Endothelial cell (in vitro differentiated cells): Measurements from ENCODE around the gene LTB. TPM values are rescaled to one million over a fixed set of nuclear protein-coding genes. Genes with fewer than 3 reads are reported as not detected.

Source experiments
- DNase-seq: peaks from one replicate; pipeline ENCODE4 v3.0.0; 2021; ENCODE audit warnings: low spot score
- H3K27ac Mint-ChIP-seq: one replicate; pipeline ENCODE4 v1.8.0; 2021; ENCODE audit warnings: mixed read lengths, inconsistent platforms; ENCODE audit not compliant: unreplicated experiment
- H3K27me3 Mint-ChIP-seq: one replicate; pipeline ENCODE4 v1.8.0; 2021; ENCODE audit warnings: mild to moderate bottlenecking, moderate library complexity, mixed read lengths, inconsistent platforms; ENCODE audit not compliant: unreplicated experiment
- H3K36me3 Mint-ChIP-seq: one replicate; pipeline ENCODE4 v1.8.0; 2021; ENCODE audit warnings: mild to moderate bottlenecking, low read depth, mixed read lengths, inconsistent platforms; ENCODE audit not compliant: unreplicated experiment
- H3K4me1 Mint-ChIP-seq: one replicate; pipeline ENCODE4 v1.8.0; 2021; ENCODE audit warnings: mild to moderate bottlenecking, mixed read lengths, inconsistent platforms; ENCODE audit not compliant: unreplicated experiment
- H3K4me3 Mint-ChIP-seq: one replicate; pipeline ENCODE4 v1.8.0; 2021; ENCODE audit warnings: mild to moderate bottlenecking, mixed read lengths, inconsistent platforms; ENCODE audit not compliant: unreplicated experiment
- H3K9me3 Mint-ChIP-seq: one replicate; pipeline ENCODE4 v1.8.0; 2021; ENCODE audit warnings: mixed read lengths, inconsistent platforms; ENCODE audit not compliant: unreplicated experiment
- total RNA-seq: library from RNA; stranded (reverse); fragmentation: NEBNext Ultra II Directional; extraction: Animal tissue kit (Norgen Biotek cat#: 25700); gene quantifications from one replicate; pipeline ENCODE4 v1.2.1, GENCODE V29; 2021; ENCODE audit not compliant: unreplicated experiment
- TF ChIP-seq, protein P1 (sequence below): fragments of 200-600 bp; sonication (generic); IDR thresholded peaks from one replicate; pipeline ENCODE4 v1.5.0; 2021; ENCODE audit warnings: antibody characterized with exemption; ENCODE audit not compliant: unreplicated experiment

LTB gene
- total RNA-seq, 1 donor from 2014 or later, result not detected

- H3K27ac Mint-ChIP-seq, result no peak overlapping the region
- no peak overlapping the region for H3K4me3 Mint-ChIP-seq
- no peak for DNase-seq
- H3K9me3 Mint-ChIP-seq, result no peaks in the 10 kb centered on the region
- peaks cover 20% of the 10 kb centered on the region for H3K4me1 Mint-ChIP-seq
- H3K36me3 Mint-ChIP-seq, result no peaks in the 10 kb centered on the region
- H3K27me3 Mint-ChIP-seq, result peaks cover 11% of the 10 kb centered on the region
- TF ChIP-seq, protein P1, sequence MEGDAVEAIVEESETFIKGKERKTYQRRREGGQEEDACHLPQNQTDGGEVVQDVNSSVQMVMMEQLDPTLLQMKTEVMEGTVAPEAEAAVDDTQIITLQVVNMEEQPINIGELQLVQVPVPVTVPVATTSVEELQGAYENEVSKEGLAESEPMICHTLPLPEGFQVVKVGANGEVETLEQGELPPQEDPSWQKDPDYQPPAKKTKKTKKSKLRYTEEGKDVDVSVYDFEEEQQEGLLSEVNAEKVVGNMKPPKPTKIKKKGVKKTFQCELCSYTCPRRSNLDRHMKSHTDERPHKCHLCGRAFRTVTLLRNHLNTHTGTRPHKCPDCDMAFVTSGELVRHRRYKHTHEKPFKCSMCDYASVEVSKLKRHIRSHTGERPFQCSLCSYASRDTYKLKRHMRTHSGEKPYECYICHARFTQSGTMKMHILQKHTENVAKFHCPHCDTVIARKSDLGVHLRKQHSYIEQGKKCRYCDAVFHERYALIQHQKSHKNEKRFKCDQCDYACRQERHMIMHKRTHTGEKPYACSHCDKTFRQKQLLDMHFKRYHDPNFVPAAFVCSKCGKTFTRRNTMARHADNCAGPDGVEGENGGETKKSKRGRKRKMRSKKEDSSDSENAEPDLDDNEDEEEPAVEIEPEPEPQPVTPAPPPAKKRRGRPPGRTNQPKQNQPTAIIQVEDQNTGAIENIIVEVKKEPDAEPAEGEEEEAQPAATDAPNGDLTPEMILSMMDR, result no peak
These were observed 5.2 kb downstream of the LTB start for GRCh38 chr6:31576897-31577578.

DNA sequence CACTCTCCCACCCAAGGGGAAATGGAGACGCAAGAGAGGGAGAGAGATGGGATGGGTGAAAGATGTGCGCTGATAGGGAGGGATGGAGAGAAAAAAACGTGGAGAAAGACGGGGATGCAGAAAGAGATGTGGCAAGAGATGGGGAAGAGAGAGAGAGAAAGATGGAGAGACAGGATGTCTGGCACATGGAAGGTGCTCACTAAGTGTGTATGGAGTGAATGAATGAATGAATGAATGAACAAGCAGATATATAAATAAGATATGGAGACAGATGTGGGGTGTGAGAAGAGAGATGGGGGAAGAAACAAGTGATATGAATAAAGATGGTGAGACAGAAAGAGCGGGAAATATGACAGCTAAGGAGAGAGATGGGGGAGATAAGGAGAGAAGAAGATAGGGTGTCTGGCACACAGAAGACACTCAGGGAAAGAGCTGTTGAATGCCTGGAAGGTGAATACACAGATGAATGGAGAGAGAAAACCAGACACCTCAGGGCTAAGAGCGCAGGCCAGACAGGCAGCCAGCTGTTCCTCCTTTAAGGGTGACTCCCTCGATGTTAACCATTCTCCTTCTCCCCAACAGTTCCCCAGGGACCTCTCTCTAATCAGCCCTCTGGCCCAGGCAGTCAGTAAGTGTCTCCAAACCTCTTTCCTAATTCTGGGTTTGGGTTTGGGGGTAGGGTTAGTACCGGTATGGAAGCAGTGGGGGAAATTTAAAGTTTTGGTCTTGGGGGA, 6.1 kb downstream of the LTB start:
- TF ChIP-seq, protein P1, result no peak
- Mint-ChIP-seq H3K27ac (no peak overlapping the region), H3K4me1 (peaks cover 18% of the 10 kb centered on the region), H3K4me3 (no peak overlapping the region), H3K27me3 (peaks cover 11% of the 10 kb centered on the region), H3K36me3 (no peaks in the 10 kb centered on the region), H3K9me3 (no peaks in the 10 kb centered on the region)
- DNase-seq, result no peak

DNA sequence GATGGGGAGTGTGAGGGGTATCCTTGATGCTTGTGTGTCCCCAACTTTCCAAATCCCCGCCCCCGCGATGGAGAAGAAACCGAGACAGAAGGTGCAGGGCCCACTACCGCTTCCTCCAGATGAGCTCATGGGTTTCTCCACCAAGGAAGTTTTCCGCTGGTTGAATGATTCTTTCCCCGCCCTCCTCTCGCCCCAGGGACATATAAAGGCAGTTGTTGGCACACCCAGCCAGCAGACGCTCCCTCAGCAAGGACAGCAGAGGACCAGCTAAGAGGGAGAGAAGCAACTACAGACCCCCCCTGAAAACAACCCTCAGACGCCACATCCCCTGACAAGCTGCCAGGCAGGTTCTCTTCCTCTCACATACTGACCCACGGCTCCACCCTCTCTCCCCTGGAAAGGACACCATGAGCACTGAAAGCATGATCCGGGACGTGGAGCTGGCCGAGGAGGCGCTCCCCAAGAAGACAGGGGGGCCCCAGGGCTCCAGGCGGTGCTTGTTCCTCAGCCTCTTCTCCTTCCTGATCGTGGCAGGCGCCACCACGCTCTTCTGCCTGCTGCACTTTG, 6.8 kb downstream of the LTB start, which contains the start of gene TNF:
TNF (plus strand) TSS at position 231 of the 567 bp plus-strand sequence; CDS start at position 408, 177 bp downstream.
- DNase-seq, result no peak
- peaks cover 9% of the 10 kb centered on the region for H3K27me3 Mint-ChIP-seq
- TF ChIP-seq, protein P1, result no peak
- H3K4me1 Mint-ChIP-seq, result peaks cover 15% of the 10 kb centered on the region
- H3K4me3 Mint-ChIP-seq, result no peak within 1 kb of the TSS
- H3K9me3 Mint-ChIP-seq, result no peaks in the 10 kb centered on the region
- no peaks in the 10 kb centered on the region for H3K36me3 Mint-ChIP-seq
- no peak within 1 kb of the TSS for H3K27ac Mint-ChIP-seq

- no peaks in the 10 kb centered on the region for H3K9me3 Mint-ChIP-seq
- peaks cover 8% of the 10 kb centered on the region for H3K27me3 Mint-ChIP-seq
- H3K4me3 Mint-ChIP-seq, result no peak overlapping the region
- TF ChIP-seq, protein P1, result no peak
- DNase-seq, result no peak
- H3K4me1 Mint-ChIP-seq, result peaks cover 13% of the 10 kb centered on the region
- H3K36me3 Mint-ChIP-seq, result no peaks in the 10 kb centered on the region
- no peak overlapping the region for H3K27ac Mint-ChIP-seq
These were observed 7.8 kb downstream of the LTB start for GRCh38 chr6:31574106-31575061.
